GM23248 (cell line): ENCODE data around the gene TMPRSS5.

Experiments
- EZH2 ChIP-seq: fragments of 200-600 bp; sonication (generic); IDR thresholded peaks from 2 replicates; pipeline ENCODE4 v1.6.1; 2018; ENCODE audit warnings: antibody characterized with exemption, mild to moderate bottlenecking; ENCODE audit not compliant: insufficient read depth, poor library complexity, severe bottlenecking
- EZH2phosphoT487 ChIP-seq: fragments of 200-600 bp; sonication (generic); IDR thresholded peaks from 2 replicates; pipeline ENCODE4 v1.6.1; 2018; ENCODE audit warnings: antibody characterized with exemption, moderate library complexity, mild to moderate bottlenecking, low read depth; ENCODE audit not compliant: insufficient read depth

GRCh38 chr11:113675003-113675561, 31.0 kb downstream of the TMPRSS5 start:
- TF ChIP-seq EZH2 = no peak
- peak; percentile 93 for TF ChIP-seq EZH2phosphoT487
